ENCODE data around the gene CUEDC1.

DNA sequence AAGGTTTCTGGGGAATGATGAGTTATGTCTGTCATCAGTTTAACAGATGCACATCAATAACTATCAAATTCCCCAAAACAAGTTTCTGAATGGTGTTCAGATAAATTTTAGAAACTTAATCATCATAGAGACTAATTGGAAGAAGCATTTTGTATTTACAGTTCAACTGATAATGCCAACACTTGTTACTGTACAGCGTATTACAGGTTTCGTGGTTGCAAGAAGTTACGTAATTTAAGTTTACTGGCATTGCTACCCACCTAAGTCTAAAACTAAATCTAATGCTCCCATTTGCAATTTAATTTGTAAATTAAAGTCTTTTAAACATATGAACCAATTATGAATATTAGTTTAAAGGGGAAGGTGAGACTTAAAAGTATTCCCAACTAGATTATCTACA, 48.8 kb upstream of the CUEDC1 start:
- TF ChIP-seq, protein P1, sequence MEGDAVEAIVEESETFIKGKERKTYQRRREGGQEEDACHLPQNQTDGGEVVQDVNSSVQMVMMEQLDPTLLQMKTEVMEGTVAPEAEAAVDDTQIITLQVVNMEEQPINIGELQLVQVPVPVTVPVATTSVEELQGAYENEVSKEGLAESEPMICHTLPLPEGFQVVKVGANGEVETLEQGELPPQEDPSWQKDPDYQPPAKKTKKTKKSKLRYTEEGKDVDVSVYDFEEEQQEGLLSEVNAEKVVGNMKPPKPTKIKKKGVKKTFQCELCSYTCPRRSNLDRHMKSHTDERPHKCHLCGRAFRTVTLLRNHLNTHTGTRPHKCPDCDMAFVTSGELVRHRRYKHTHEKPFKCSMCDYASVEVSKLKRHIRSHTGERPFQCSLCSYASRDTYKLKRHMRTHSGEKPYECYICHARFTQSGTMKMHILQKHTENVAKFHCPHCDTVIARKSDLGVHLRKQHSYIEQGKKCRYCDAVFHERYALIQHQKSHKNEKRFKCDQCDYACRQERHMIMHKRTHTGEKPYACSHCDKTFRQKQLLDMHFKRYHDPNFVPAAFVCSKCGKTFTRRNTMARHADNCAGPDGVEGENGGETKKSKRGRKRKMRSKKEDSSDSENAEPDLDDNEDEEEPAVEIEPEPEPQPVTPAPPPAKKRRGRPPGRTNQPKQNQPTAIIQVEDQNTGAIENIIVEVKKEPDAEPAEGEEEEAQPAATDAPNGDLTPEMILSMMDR (IDR thresholded peaks at IDR 0.05) = no peak
- TF ChIP-seq POLR2A (IDR thresholded peaks at IDR 0.05) = no peak

All from lower leg skin (tissue), 3 donors.